Measurements from ENCODE around the gene MYO10. TPM values are rescaled to one million over a fixed set of nuclear protein-coding genes. Genes with fewer than 3 reads are reported as not detected.

MYO10 gene
- polyA plus RNA-seq, 3 donors: 0.23 to 1.1 (median 0.35) TPM

- H3K27me3 Mint-ChIP-seq (ENCODE audit: low read depth in 3 of 3): peaks cover 1 to 3% (median 2%) of the 10 kb centered on the region in 3 donors
These were observed 270.5 kb downstream of the MYO10 start for GRCh38 chr5:16665601-16666000.

GRCh38 chr5:16664368-16664767, 271.7 kb downstream of the MYO10 start:
- peaks cover 1 to 4% (median 2%) of the 10 kb centered on the region in 3 donors for H3K27me3 Mint-ChIP-seq (ENCODE audit: low read depth in 3 of 3)
- peaks cover 0 to 10% of the 10 kb centered on the region in 2 donors for H3K36me3 Mint-ChIP-seq
- H3K4me1 Mint-ChIP-seq: no peaks in the 10 kb centered on the region
- no peaks in the 10 kb centered on the region for H3K9me3 ChIP-seq (replicated peaks in 1 of 2; ENCODE audit: control insufficient read depth in 1 of 2, insufficient read depth in 1 of 2, low read length in 2 of 2)
- H3K9ac ChIP-seq (ENCODE audit: insufficient read depth, low read length, poor library complexity, severe bottlenecking): no peak overlapping the region
- no peak overlapping the region for H3K27ac ChIP-seq (ENCODE audit: low read depth in 1 of 2, low read length in 2 of 2)
- no peaks in the 10 kb centered on the region for H3K4me1 ChIP-seq (ENCODE audit: control insufficient read depth in 1 of 2, insufficient read depth in 2 of 2, low read length in 2 of 2)
- no peaks in the 10 kb centered on the region for H3K36me3 ChIP-seq (replicated peaks in 1 of 2; ENCODE audit: control insufficient read depth in 1 of 2, insufficient read depth in 2 of 2, low read length in 2 of 2)
- no peak overlapping the region for H3K4me2 ChIP-seq (replicated peaks; ENCODE audit: extremely low read depth, low read length, poor library complexity, severe bottlenecking)
- no peak overlapping the region for H2AFZ ChIP-seq (ENCODE audit: insufficient read depth, low read depth, low read length, poor library complexity, severe bottlenecking)
- peaks cover 0 to 2% (median 0%) of the 10 kb centered on the region in 7 donors for H3K9me3 Mint-ChIP-seq
- no peaks in the 10 kb centered on the region for H3K79me2 ChIP-seq (ENCODE audit: insufficient read depth, low read length)
- no peak overlapping the region for H3K27ac Mint-ChIP-seq
- 98% methylated on average over 4 of the region's 5 CpGs for whole genome bisulfite sequencing (ENCODE audit: insufficient coverage)
- no peaks in the 10 kb centered on the region for H4K20me1 ChIP-seq (ENCODE audit: insufficient read depth, low read length)
- no peak overlapping the region for H3K4me3 Mint-ChIP-seq
- H3K27me3 ChIP-seq (ENCODE audit: control insufficient read depth in 2 of 2, insufficient read depth in 2 of 2, low read length in 2 of 2): no peaks in the 10 kb centered on the region
- DNase-seq: no peak
- no peak overlapping the region for H3K4me3 ChIP-seq (replicated peaks in 1 of 3; ENCODE audit: low read depth in 2 of 3, low read length in 3 of 3)
- intact Hi-C loops (cut with micrococcal nuclease): loop anchor here in 1 of 2 donors (10.0 kb wide), 1 partner anchor 170 kb away; no protein-coding TSS in a partner anchor
- no peak for TF ChIP-seq CTCF (IDR thresholded peaks at IDR 0.05)

More at GRCh38 chr5:16665601-16666000, 270.5 kb downstream of the MYO10 start:
- no peak overlapping the region for H3K4me3 Mint-ChIP-seq
- H4K20me1 ChIP-seq (ENCODE audit: insufficient read depth, low read length): no peaks in the 10 kb centered on the region
- DNase-seq: no peak
- no peaks in the 10 kb centered on the region for H3K27me3 ChIP-seq (ENCODE audit: control insufficient read depth in 2 of 2, insufficient read depth in 2 of 2, low read length in 2 of 2)
- no peaks in the 10 kb centered on the region for H3K9me3 ChIP-seq (replicated peaks in 1 of 2; ENCODE audit: control insufficient read depth in 1 of 2, insufficient read depth in 1 of 2, low read length in 2 of 2)
- H3K79me2 ChIP-seq (ENCODE audit: insufficient read depth, low read length): no peaks in the 10 kb centered on the region
- peaks cover 0 to 2% (median 0%) of the 10 kb centered on the region in 7 donors for H3K9me3 Mint-ChIP-seq
- H3K4me3 ChIP-seq (replicated peaks in 1 of 3; ENCODE audit: low read depth in 2 of 3, low read length in 3 of 3): no peak overlapping the region
- H3K9ac ChIP-seq (ENCODE audit: insufficient read depth, low read length, poor library complexity, severe bottlenecking): no peak overlapping the region
- H3K36me3 ChIP-seq (replicated peaks in 1 of 2; ENCODE audit: control insufficient read depth in 1 of 2, insufficient read depth in 2 of 2, low read length in 2 of 2): no peaks in the 10 kb centered on the region
- H3K4me1 Mint-ChIP-seq: no peaks in the 10 kb centered on the region
- no peak overlapping the region for H3K27ac ChIP-seq (ENCODE audit: low read depth in 1 of 2, low read length in 2 of 2)
- peaks cover 0 to 15% of the 10 kb centered on the region in 2 donors for H3K36me3 Mint-ChIP-seq
- H3K4me1 ChIP-seq (ENCODE audit: control insufficient read depth in 1 of 2, insufficient read depth in 2 of 2, low read length in 2 of 2): no peaks in the 10 kb centered on the region
- intact Hi-C loops (cut with micrococcal nuclease): loop anchor here (5.0 to 10.0 kb wide), 2 partner anchors 171 to 178 kb away; no protein-coding TSS in a partner anchor
- no peak overlapping the region for H3K4me2 ChIP-seq (replicated peaks; ENCODE audit: extremely low read depth, low read length, poor library complexity, severe bottlenecking)
- no peak for TF ChIP-seq CTCF (IDR thresholded peaks at IDR 0.05)
- H3K27ac Mint-ChIP-seq: no peak overlapping the region
- no peak overlapping the region for H2AFZ ChIP-seq (ENCODE audit: insufficient read depth, low read depth, low read length, poor library complexity, severe bottlenecking)
- WGBS (ENCODE audit: insufficient coverage): 67% methylated on average over 1 of the region's 3 CpGs
